Measurements from ENCODE around the gene LSAMP.

DNA sequence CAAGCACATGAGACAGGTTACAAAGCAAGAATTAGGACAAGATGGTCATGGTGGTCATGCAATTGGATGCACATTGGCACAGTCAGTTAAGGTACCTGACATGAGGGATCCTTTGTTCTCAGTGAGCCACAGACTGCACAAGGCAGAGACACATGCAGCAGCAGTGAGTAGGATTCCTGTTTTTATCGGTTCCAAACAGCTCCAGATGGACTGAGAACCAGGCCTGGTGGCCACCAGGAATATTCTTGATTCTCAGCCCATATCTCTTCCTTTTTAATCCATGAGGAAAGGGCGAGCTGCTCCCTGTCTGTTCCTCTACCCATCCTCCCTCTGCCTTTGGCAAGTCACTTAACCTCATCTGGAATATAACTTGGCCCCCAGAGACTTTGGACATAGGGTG, 411.2 kb downstream of the LSAMP start:
- TF ChIP-seq, protein P1, sequence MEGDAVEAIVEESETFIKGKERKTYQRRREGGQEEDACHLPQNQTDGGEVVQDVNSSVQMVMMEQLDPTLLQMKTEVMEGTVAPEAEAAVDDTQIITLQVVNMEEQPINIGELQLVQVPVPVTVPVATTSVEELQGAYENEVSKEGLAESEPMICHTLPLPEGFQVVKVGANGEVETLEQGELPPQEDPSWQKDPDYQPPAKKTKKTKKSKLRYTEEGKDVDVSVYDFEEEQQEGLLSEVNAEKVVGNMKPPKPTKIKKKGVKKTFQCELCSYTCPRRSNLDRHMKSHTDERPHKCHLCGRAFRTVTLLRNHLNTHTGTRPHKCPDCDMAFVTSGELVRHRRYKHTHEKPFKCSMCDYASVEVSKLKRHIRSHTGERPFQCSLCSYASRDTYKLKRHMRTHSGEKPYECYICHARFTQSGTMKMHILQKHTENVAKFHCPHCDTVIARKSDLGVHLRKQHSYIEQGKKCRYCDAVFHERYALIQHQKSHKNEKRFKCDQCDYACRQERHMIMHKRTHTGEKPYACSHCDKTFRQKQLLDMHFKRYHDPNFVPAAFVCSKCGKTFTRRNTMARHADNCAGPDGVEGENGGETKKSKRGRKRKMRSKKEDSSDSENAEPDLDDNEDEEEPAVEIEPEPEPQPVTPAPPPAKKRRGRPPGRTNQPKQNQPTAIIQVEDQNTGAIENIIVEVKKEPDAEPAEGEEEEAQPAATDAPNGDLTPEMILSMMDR (IDR thresholded peaks at IDR 0.05): no peak
- TF ChIP-seq EP300 (IDR thresholded peaks at IDR 0.05): no peak
